ENCODE data around the gene THOC6.
"Not testable (repeated sequence)": the region's sequence is repeated elsewhere in the genome, so short reads cannot be mapped to it uniquely, and the experiment has no call there.

GRCh38 chr16:3072148-3072547 lies 48.3 kb downstream of the THOC6 start:
- not testable (repeated sequence) for TF ChIP-seq CTCF, POLR2A (IDR thresholded peaks at IDR 0.05)
